Measurements from ENCODE around the gene EXOSC10.

GRCh38 chr1:11100149-11100493 lies 452 bp upstream of the EXOSC10 start:
- TF ChIP-seq, protein P1, sequence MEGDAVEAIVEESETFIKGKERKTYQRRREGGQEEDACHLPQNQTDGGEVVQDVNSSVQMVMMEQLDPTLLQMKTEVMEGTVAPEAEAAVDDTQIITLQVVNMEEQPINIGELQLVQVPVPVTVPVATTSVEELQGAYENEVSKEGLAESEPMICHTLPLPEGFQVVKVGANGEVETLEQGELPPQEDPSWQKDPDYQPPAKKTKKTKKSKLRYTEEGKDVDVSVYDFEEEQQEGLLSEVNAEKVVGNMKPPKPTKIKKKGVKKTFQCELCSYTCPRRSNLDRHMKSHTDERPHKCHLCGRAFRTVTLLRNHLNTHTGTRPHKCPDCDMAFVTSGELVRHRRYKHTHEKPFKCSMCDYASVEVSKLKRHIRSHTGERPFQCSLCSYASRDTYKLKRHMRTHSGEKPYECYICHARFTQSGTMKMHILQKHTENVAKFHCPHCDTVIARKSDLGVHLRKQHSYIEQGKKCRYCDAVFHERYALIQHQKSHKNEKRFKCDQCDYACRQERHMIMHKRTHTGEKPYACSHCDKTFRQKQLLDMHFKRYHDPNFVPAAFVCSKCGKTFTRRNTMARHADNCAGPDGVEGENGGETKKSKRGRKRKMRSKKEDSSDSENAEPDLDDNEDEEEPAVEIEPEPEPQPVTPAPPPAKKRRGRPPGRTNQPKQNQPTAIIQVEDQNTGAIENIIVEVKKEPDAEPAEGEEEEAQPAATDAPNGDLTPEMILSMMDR (IDR thresholded peaks at IDR 0.05), result no peak
- TF ChIP-seq NR3C1 (IDR thresholded peaks at IDR 0.05) (no peak), POLR2AphosphoS2 (conservative IDR thresholded peaks at IDR 0.05; ENCODE audit: low read length) (no peak), ZFP36 (IDR thresholded peaks at IDR 0.05; ENCODE audit: borderline replicate concordance, partially characterized antibody) (no peak), POLR2A (IDR thresholded peaks at IDR 0.05; ENCODE audit: low read length) (no peak)
- TF ChIP-seq, protein P2, sequence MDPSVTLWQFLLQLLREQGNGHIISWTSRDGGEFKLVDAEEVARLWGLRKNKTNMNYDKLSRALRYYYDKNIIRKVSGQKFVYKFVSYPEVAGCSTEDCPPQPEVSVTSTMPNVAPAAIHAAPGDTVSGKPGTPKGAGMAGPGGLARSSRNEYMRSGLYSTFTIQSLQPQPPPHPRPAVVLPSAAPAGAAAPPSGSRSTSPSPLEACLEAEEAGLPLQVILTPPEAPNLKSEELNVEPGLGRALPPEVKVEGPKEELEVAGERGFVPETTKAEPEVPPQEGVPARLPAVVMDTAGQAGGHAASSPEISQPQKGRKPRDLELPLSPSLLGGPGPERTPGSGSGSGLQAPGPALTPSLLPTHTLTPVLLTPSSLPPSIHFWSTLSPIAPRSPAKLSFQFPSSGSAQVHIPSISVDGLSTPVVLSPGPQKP (IDR thresholded peaks at IDR 0.05; ENCODE audit: low read depth, low read length), result no peak
- TF ChIP-seq, protein P3, sequence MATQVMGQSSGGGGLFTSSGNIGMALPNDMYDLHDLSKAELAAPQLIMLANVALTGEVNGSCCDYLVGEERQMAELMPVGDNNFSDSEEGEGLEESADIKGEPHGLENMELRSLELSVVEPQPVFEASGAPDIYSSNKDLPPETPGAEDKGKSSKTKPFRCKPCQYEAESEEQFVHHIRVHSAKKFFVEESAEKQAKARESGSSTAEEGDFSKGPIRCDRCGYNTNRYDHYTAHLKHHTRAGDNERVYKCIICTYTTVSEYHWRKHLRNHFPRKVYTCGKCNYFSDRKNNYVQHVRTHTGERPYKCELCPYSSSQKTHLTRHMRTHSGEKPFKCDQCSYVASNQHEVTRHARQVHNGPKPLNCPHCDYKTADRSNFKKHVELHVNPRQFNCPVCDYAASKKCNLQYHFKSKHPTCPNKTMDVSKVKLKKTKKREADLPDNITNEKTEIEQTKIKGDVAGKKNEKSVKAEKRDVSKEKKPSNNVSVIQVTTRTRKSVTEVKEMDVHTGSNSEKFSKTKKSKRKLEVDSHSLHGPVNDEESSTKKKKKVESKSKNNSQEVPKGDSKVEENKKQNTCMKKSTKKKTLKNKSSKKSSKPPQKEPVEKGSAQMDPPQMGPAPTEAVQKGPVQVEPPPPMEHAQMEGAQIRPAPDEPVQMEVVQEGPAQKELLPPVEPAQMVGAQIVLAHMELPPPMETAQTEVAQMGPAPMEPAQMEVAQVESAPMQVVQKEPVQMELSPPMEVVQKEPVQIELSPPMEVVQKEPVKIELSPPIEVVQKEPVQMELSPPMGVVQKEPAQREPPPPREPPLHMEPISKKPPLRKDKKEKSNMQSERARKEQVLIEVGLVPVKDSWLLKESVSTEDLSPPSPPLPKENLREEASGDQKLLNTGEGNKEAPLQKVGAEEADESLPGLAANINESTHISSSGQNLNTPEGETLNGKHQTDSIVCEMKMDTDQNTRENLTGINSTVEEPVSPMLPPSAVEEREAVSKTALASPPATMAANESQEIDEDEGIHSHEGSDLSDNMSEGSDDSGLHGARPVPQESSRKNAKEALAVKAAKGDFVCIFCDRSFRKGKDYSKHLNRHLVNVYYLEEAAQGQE (IDR thresholded peaks at IDR 0.05), result no peak

Measured in A549 (cell line).